Skeletal muscle tissue (tissue), 4 donors: ENCODE results near the gene FAM118A. TPM values are rescaled to one million over a fixed set of nuclear protein-coding genes. Genes with fewer than 3 reads are reported as not detected.
"Not testable (repeated sequence)": the region's sequence is repeated elsewhere in the genome, so short reads cannot be mapped to it uniquely, and the experiment has no call there.

ENCODE experiments used
- H3K27ac ChIP-seq: one replicate; pipeline ENCODE4 v1.7.0; 2013; ENCODE audit warnings: mild to moderate bottlenecking, low read depth, low read length, inconsistent platforms
- H3K27me3 ChIP-seq, 3 donors: one replicate each; pipeline ENCODE4 v1.7.0; 2013; ENCODE audit warnings: low read length in 3 of 3; ENCODE audit not compliant: control insufficient read depth in 3 of 3, insufficient read depth in 3 of 3
- H3K36me3 ChIP-seq, 3 donors: one replicate each; pipeline ENCODE4 v1.7.0; 2013; ENCODE audit warnings: low read length in 3 of 3; ENCODE audit not compliant: control insufficient read depth in 3 of 3, insufficient read depth in 3 of 3
- H3K4me1 ChIP-seq, 3 donors: one replicate each; pipeline ENCODE4 v1.7.0; 2013; ENCODE audit warnings: low read length in 3 of 3, mild to moderate bottlenecking in 3 of 3; ENCODE audit not compliant: control insufficient read depth in 3 of 3, insufficient read depth in 3 of 3
- H3K4me3 ChIP-seq, 3 donors: one replicate each; pipeline ENCODE4 v1.7.0; 2013; ENCODE audit warnings: low read length in 3 of 3
- H3K9ac ChIP-seq, 3 donors: one replicate each; pipeline ENCODE4 v1.7.0; 2013; ENCODE audit warnings: low read length in 3 of 3, mild to moderate bottlenecking in 3 of 3, moderate library complexity in 2 of 3, low read depth in 1 of 3
- H3K9me3 ChIP-seq, 3 donors: one replicate each; pipeline ENCODE4 v1.7.0; 2013; ENCODE audit warnings: low read length in 3 of 3; ENCODE audit not compliant: control insufficient read depth in 3 of 3
- total RNA-seq: library from RNA; depleted of rRNA; stranded (reverse); fragments of >200 nt; gene quantifications from one replicate; pipeline ENCODE4 v1.2.3, GENCODE V29; 2014
- donor health status: Osteomylitis.

The FAM118A gene
- total RNA-seq, 1 donor from 2014 or later = 17.2 TPM

GRCh38 chr22:45268958-45269844 lies 40.5 kb upstream of the FAM118A start:
- no peaks in the 10 kb centered on the region for H3K9me3 ChIP-seq
- H3K4me3 ChIP-seq = peak overlapping the region; percentile 72 to 87 (median 80)
- peak overlapping the region; percentile 68 to 91 (median 74) for H3K9ac ChIP-seq
- no peaks in the 10 kb centered on the region for H3K27me3 ChIP-seq
- H3K36me3 ChIP-seq = no peaks in the 10 kb centered on the region
- peak overlapping the region; percentile 21 for H3K27ac ChIP-seq
- peaks cover 43 to 50% (median 47%) of the 10 kb centered on the region in 3 donors for H3K4me1 ChIP-seq

GRCh38 chr22:45270095-45271020 lies 39.4 kb upstream of the FAM118A start:
- no peaks in the 10 kb centered on the region for H3K9me3 ChIP-seq
- no peaks in the 10 kb centered on the region for H3K36me3 ChIP-seq
- peak overlapping the region in 2 of 3 donors; percentile 57 to 91 for H3K9ac ChIP-seq
- peaks cover 42 to 51% (median 46%) of the 10 kb centered on the region in 3 donors for H3K4me1 ChIP-seq
- H3K27me3 ChIP-seq = no peaks in the 10 kb centered on the region
- H3K27ac ChIP-seq = peak overlapping the region; percentile 1
- H3K4me3 ChIP-seq = peak overlapping the region in 2 of 3 donors; percentile 3 to 87

GRCh38 chr22:45271667-45272201 lies 38.0 kb upstream of the FAM118A start:
- Histone ChIP-seq H3K27me3 (no peaks in the 10 kb centered on the region), H3K9ac (peak overlapping the region; percentile 68 to 81 (median 73)), H3K36me3 (no peaks in the 10 kb centered on the region), H3K4me3 (peak overlapping the region in 2 of 3 donors; percentile 13 to 54), H3K27ac (peak overlapping the region; percentile 95), H3K4me1 (peaks cover 42 to 51% (median 46%) of the 10 kb centered on the region in 3 donors), H3K9me3 (no peaks in the 10 kb centered on the region)

GRCh38 chr22:45272498-45272897 lies 37.2 kb upstream of the FAM118A start:
- Histone ChIP-seq H3K4me3 (peak overlapping the region in 2 of 3 donors; percentile 23 to 36), H3K4me1 (peaks cover 42 to 51% (median 46%) of the 10 kb centered on the region in 3 donors), H3K9me3 (no peaks in the 10 kb centered on the region), H3K27me3 (no peaks in the 10 kb centered on the region), H3K9ac (peak overlapping the region; percentile 14 to 81 (median 73)), H3K36me3 (no peaks in the 10 kb centered on the region), H3K27ac (peak overlapping the region; percentile 95)

- H3K27ac ChIP-seq = peak overlapping the region; percentile 30
- H3K36me3 ChIP-seq = no peaks in the 10 kb centered on the region
- no peaks in the 10 kb centered on the region for H3K9me3 ChIP-seq
- peaks cover 42 to 51% (median 45%) of the 10 kb centered on the region in 3 donors for H3K4me1 ChIP-seq
- peak overlapping the region in 1 of 3 donors; percentile 45 for H3K9ac ChIP-seq
- H3K4me3 ChIP-seq = no peak overlapping the region
- H3K27me3 ChIP-seq = no peaks in the 10 kb centered on the region
Observed at GRCh38 chr22:45273452-45274075, 36.2 kb upstream of the FAM118A start.

- no peaks in the 10 kb centered on the region for H3K27me3 ChIP-seq
- H3K36me3 ChIP-seq = no peaks in the 10 kb centered on the region
- H3K4me3 ChIP-seq = no peak overlapping the region
- no peak overlapping the region for H3K27ac ChIP-seq
- no peak overlapping the region for H3K9ac ChIP-seq
- H3K9me3 ChIP-seq = no peaks in the 10 kb centered on the region
- peaks cover 21 to 27% (median 22%) of the 10 kb centered on the region in 3 donors for H3K4me1 ChIP-seq
Observed at GRCh38 chr22:45276507-45277105, 33.1 kb upstream of the FAM118A start.

GRCh38 chr22:45277720-45278119 lies 32.0 kb upstream of the FAM118A start:
- H3K4me1 ChIP-seq = peaks cover 10 to 17% (median 12%) of the 10 kb centered on the region in 3 donors
- not testable (repeated sequence) for H3K27me3 ChIP-seq, H3K9ac ChIP-seq, H3K4me3 ChIP-seq, H3K36me3 ChIP-seq, H3K9me3 ChIP-seq, H3K27ac ChIP-seq

GRCh38 chr22:45278125-45278524 lies 31.6 kb upstream of the FAM118A start:
- Histone ChIP-seq H3K9me3 (no peaks in the 10 kb centered on the region), H3K27ac (no peak overlapping the region), H3K27me3 (no peaks in the 10 kb centered on the region), H3K36me3 (no peaks in the 10 kb centered on the region), H3K9ac (no peak overlapping the region), H3K4me1 (peaks cover 9 to 15% (median 11%) of the 10 kb centered on the region in 3 donors), H3K4me3 (no peak overlapping the region)

- Histone ChIP-seq H3K36me3 (no peaks in the 10 kb centered on the region), H3K9ac (no peak overlapping the region), H3K4me3 (no peak overlapping the region), H3K4me1 (peaks cover 9 to 13% (median 12%) of the 10 kb centered on the region in 3 donors), H3K27ac (peak overlapping the region; percentile 54), H3K27me3 (no peaks in the 10 kb centered on the region), H3K9me3 (no peaks in the 10 kb centered on the region)
Observed at GRCh38 chr22:45280587-45280980, 29.1 kb upstream of the FAM118A start.
